ENCODE results near the gene LGI1. TPM values are rescaled to one million over a fixed set of nuclear protein-coding genes. Genes with fewer than 3 reads are reported as not detected.

Gene LGI1
- total RNA-seq, 1 donor from 2014 or later = not detected

GRCh38 chr10:93837822-93838221, 80.1 kb downstream of the LGI1 start:
- intact Hi-C loops (cut with micrococcal nuclease) = no loop called here
- ATAC-seq = no peak
- no peak for DNase-seq

DNA sequence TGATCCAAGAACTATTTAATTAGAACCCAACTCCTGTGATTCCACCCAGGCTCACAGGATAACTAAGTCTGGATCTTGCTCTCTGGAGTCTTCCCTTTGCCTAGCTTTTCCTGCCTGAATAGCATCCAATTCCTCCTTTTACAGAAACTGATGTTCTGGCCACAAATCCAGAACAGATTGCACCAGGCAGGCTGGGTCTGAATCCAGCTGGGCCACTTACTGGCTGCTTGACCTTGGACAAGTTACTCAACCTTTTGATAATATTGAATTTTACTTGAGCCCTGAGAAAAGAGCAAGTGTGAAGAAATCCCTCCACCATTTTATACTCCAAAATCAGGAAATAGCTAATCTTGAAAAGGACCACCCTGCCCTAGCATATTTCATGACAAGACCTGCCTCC, 80.5 kb downstream of the LGI1 start:
- intact Hi-C loops (cut with micrococcal nuclease) = no loop called here
- DNase-seq (no peak), ATAC-seq (peak; percentile 43)

DNA sequence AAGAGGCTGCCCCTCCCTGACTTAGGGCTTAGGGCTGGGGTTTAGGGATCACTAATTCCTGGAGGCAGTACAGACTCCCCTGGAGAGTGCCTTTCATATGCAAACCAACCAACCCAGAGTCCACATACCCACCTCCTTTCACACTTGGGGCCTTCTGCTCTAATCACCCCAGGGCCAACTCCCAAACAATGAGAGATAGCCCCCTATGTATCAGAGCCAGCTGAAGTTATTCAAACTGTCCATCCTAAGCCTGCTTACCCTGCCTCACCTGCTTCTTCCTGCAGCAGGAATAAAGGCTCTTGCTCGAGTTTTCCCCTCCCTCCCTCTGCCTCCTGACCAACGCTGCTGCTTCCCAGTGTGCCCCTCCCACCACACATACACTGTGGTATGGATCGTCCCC, 84.2 kb downstream of the LGI1 start:
- no peak for DNase-seq
- ATAC-seq = no peak
- intact Hi-C loops (cut with micrococcal nuclease) = no loop called here

DNA sequence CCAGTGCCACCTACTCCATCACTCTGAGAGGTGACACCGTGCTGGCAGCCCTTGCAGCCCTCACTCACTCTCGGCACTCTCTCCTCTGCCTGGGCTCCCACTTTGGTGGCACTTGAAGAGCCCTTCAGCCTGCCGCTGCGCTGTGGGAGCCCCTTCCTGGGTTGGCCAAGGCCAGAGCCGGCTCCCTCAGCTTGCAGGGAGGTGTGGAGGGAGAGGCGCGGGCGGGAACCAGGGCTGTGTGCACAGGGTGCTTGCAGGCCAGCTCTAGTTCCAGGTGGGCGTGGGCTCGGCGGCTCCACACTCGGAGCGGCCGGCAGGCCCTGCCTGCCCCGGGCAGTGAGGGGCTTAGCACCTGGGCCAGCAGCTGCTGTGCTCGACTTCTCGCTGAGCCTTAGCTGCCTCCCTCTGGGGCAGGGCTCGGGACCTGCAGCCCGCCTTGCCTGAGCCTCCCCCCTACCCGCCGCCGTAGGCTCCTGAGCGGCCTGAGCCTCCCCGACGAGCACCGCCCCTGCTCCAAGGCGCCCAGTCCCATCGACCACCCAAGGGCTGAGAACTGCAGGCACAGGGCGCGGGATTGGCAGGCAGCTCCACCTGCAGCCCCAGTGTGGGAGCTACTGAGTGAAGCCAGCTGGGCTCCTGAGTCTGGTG, 87.4 kb downstream of the LGI1 start:
- DNase-seq = no peak
- ATAC-seq = no peak
- intact Hi-C loops (cut with micrococcal nuclease) = no loop called here

Other genes with a start within 250 kb of the LGI1 start
- gene FFAR4, start 191.3 kb upstream of the LGI1 start, total RNA-seq = 0.07 TPM
- gene RBP4, start 156.7 kb upstream of the LGI1 start, total RNA-seq = 4.2 TPM
- gene PDE6C, start 145.4 kb upstream of the LGI1 start, total RNA-seq = not detected
- gene FRA10AC1, start 55.3 kb upstream of the LGI1 start, total RNA-seq = 15.5 TPM
- 2.7 TPM for gene SLC35G1, start 136.0 kb downstream of the LGI1 start, total RNA-seq
- 4.6 TPM for gene PLCE1, start 236.0 kb downstream of the LGI1 start, total RNA-seq

Measured in left ventricle myocardium superior (tissue), 1 donor.